Right ventricle myocardium inferior (tissue), 1 donor: ENCODE measurements around the gene NPHP4. TPM values are rescaled to one million over a fixed set of nuclear protein-coding genes. Genes with fewer than 3 reads are reported as not detected.
A peak's percentile ranks its signal among the peaks of the same experiment; 100 is the strongest.

ENCODE experiments used
- ATAC-seq: fragments of 200-7000 bp; cut with Tn5 transposase; one replicate; pipeline ENCODE4 v1.9.1; 2020; ENCODE audit warnings: mild to moderate bottlenecking, moderate library complexity
- DNase-seq: peaks from one replicate; pipeline ENCODE4 v3.0.0; 2021; ENCODE audit errors: missing footprints
- intact Hi-C: fragments of 100-400 bp; cut with DNase I; formaldehyde crosslinking; loops from one replicate; pipeline ENCODE4 v1.11.0; 2022
- total RNA-seq: library from RNA; stranded (reverse); fragmentation: NEBNext Ultra II Directional; extraction: Animal tissue kit (Norgen Biotek cat#: 25700); gene quantifications from one replicate; pipeline ENCODE4 v1.2.1, GENCODE V29; 2021
- donor health status: DM: no; HTN: yes; CAD: no; lungs with severe emphysema.

Gene NPHP4
- total RNA-seq, 1 donor from 2014 or later: 4.8 TPM

DNA sequence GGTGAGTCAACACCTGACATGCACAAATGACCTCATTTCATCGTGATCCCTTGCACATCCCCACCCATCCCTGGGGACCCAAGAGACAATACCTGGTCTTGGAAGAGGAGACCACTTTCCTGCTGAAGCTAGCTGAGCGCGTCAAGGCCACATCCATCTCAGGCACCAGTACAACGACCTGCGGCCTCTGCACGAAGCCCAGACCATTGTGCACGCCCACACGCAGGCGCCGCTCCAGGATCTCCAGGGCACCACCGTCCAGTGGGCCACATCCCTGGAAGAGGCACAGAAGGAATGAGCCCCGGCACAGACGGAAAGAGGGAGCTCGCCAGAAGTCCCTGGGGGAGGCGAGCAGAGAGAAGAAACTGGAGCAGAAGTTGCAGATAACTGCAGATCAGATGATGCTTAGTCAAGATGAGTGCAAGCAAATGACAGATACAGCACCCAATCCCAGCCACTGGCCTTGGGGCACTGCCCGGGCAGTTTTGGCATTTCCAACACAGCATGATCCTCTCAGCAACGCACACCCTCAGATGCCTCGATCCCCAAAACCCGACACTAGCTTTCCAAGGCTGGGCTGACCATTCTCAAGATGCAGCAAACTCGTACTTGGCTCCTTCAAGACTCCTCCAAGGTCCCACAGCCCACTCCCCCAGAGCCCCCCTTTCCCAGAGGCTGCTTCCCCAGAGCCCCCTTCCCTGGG lies 44.1 kb downstream of the NPHP4 start:
- ATAC-seq (no peak), DNase-seq (peak; percentile 70)

DNA sequence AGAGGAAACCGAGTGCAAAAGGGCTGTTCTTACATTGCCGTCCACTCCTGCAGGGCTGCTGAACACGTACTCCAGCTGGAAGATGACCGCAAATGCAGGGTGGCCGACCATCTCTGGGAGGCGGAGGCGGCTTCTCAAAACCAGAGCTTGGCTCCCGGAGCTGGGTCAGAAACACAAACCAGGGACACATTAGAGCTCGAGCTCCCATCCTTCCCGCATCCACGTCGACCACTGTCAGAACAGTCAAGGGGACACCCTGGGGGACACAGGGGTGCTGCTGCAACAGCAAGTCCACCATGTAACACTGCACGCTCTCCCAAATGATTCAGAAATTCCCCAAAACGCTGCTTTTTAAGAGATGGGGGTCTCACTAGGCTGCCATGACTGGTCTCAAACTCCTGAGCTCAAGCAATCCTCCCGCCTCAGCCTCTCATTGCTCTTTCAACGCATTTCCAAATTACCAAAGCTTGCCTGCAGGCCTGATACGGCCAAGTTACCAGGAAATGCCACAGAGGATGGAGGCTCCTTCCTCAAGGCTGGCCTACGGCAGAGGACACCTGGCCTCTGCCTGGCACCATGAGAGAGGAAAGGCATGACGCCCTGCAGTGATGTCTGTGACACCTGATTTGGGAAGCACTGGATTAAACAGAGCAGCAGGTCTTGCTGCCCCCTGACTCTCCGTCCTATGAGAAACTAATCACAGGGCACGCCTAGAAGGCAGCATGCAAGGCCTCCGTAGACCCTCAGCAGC lies 45.0 kb downstream of the NPHP4 start:
- DNase-seq: no peak
- intact Hi-C loops: no loop called here
- ATAC-seq: no peak

More for the DNA sequence above, 44.1 kb downstream of the NPHP4 start:
- intact Hi-C loops: no loop called here

DNA sequence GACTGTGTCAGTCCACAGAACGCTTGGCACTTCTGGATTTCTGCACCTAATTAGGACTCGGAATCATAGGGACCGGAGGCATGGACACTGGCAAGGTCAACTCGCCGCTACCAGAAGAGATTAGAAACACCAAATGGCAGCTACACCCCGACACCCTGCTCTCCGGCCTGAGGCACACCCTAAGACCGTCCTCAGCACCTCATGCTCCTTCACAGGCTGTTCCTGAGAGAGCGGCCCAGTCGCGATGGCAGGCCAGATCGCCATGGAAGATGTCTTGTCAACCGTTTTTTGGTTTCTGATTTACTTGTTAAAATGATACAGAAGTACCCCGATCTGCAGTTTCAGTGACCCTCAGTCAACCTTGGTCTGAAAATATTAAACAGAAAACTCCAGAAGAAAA lies 46.8 kb downstream of the NPHP4 start:
- ATAC-seq (no peak), DNase-seq (no peak)
- intact Hi-C loops: no loop called here

DNA sequence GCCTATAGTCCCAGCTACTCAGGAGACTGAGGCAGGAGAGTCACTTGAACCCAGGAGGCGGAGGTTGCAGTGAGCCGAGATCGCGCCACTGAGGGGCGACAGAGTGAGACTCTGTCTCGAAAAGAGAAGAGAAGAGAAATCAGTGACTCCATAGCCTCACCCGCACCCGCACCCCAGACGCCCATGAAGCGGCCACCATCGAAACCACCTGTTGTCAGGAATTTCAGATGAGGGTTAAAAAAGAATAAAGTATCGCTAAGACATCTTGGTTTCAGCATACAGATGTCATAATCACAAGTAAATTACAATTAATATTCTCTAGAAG lies 47.4 kb downstream of the NPHP4 start:
- intact Hi-C loops: no loop called here
- DNase-seq (no peak), ATAC-seq (no peak)

DNA sequence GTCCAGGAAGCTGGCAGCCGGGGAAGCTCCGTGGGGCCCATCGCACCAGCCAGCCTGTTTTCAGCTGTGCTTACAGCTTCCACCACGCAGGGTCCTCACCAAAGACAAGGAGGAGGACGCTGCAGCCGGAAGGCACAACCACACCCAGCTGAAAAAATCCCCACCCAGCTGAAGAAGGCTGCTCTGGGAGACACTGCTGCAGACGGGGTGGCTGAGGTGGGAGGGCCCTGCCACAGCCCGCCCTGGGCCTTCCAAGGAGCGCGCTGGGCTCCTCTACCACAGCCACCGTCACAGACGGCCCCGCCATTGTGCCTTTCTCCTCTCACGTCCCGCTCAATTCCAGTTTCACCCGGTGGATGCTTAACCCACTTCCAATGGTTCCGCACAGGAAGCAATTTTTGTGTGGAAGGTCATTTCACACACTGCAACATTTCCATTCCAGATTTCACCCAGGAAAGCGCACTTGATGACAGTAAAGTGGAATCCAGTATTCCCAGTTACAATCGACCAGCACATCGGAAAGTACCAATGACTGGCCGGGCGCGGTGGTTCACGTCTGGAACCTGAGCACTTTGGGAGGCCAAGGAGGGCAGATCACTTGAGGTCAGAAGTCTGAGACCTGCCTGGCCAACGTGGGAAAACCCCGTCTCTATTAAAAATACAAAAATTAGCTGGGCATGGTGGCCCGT lies 47.9 kb downstream of the NPHP4 start:
- DNase-seq (no peak), ATAC-seq (no peak)
- intact Hi-C loops: no loop called here

DNA sequence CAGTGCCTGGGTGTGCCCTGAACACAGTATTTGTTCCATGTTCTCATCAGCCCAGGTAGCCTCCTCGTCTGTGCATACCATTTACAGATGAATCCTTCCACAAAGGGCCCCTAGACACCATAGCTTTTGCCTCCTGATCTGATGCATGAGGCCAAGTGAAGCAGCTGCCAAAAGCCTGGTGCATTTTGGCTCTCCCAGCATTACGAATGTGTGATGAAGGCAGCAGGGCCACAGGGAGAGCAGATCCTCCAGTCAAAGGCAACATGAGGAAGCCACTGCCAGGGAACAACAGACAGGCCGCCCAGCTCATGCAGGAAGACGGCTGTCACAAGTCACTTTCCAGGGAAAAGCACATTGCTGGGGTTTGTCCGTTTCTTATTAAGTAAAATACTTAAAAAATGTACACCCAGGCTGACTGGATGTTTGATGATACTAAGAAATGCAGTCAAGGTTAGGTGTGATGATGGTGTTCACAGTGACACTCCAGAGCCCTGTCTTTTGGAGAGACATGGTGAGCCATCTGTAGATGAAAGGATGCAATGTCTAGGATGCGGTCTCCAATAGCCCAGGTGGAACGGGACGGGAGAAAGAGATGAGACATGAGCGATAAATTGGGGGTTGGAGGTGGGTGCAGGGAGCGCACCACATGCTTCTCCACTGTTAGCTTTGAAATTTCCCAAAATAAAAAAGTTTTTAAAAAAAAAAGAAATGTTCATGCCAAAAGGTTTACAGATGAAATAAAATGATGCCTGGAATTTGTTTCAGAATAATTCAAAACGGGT lies 48.7 kb downstream of the NPHP4 start:
- intact Hi-C loops: no loop called here
- ATAC-seq: peak; percentile 23
- no peak for DNase-seq

DNA sequence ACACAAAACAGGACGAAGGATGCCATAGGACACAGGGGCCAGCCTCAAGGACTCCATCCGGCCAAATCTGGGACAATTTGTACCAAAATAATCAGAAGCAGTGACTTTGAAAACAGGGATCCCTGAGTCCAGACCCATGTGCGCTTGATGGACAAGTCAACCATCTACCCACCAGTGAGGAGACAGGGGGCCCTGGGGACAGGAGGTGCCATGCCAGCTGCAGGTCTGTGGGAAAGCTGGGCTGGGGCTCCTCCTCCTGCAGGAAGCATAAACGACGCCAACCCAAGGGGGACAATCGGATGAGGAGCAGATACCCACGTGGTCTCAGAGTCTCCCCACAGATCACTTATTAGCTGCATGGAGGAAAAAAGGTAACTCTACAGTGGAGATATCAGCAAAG lies 50.6 kb downstream of the NPHP4 start:
- no peak for ATAC-seq
- intact Hi-C loops: no loop called here
- DNase-seq: no peak

DNA sequence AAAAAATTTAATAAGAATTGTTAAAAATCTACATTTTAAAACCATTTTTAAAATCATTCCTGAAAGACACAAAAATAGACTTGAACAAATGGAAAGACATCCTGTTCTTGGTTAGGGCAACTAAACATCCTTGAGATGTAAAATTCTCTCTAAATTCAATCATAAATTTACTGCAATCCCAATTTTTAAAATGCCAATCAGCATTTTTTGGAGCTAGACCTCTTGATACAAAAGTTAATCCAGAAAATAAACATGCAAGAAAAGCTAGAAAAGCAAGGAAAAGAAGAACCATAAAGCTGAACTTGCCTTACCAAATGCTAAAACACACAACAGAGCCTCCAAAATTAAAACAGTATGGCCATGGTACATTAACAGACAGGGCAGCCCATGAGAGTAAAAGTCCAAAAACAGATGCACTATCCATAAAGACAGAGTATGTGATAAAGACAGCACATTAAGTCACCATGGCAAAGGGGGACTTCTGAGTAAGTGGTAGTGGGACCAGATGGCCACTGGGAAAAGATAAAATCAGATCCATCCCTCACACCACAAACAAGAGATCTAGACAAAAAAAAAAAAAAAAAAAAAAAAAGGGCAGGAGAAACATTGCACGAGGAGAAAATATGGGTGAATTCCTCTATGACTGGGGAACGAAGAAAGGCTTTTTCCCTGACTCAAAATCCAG lies 51.4 kb downstream of the NPHP4 start:
- DNase-seq: no peak
- ATAC-seq: no peak
- intact Hi-C loops: no loop called here

DNA sequence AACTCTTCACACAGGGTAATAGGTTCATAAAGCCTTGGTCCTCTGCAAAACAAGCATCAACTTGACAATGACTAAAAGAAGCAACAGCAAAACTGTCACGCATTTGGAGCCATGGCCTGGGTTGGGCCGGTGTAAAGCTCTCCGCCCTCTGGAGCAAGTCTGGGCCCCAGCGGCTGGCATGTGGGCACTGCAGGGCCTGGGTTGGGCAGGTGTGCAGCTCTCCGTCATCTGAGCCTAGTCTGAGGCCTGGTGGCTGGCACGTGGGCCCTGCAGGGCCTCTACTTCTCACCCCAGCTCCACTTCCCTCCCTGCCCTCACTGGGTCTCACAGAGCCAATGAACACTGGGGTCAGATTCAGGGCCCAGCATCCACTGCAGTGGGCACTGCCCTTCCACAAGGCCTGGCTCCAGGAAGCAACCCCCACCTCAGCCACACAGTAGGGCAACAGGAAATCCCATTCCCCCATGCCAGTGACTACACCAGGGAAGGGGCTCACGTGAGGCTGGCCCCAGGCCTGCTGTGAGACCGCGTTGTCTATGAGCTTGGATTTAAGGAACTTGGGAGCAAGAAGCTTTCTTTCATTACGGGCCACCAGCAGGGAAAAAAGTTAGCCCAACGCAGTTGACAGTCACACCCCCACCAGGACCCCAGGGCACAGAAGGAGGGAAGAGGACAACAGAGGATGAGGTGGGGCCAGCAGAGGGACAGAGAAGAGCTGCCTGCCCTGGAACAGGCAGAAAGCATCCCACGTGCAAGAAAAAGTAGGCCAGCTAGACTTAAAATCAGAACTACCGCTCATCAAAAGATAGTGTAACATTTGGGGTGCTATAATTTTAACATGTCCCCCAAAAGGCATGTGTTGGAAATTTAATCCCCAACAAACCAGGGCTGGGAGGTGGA lies 52.7 kb downstream of the NPHP4 start:
- ATAC-seq (no peak), DNase-seq (no peak)
- intact Hi-C loops: no loop called here

DNA sequence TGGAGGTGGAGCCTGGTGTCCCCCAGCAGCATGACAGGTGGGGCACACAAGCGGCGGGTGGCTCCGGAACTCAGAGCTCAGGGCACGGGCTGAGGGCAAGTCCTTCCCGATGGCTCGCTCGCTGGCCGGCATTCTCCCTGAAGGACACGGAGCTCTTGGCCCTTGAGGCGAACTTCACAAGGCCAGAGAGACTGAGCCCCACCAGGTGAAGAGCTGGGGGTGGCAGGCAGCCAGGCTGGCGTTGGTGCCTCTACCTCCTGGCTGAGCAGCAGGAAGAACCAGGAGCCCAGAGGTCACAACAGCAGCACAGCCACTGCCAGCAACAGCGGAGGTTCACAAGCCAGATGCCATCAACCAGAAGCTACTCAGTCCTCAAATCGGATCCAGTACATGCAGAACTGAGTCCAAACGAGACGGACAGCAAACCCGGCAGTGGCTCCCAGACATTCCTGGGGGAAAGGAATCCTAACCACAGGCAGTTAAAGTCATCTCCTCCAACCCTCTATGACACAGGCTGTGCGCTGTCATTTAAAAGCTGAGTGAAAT lies 54.1 kb downstream of the NPHP4 start:
- intact Hi-C loops: no loop called here
- ATAC-seq (no peak), DNase-seq (no peak)

DNA sequence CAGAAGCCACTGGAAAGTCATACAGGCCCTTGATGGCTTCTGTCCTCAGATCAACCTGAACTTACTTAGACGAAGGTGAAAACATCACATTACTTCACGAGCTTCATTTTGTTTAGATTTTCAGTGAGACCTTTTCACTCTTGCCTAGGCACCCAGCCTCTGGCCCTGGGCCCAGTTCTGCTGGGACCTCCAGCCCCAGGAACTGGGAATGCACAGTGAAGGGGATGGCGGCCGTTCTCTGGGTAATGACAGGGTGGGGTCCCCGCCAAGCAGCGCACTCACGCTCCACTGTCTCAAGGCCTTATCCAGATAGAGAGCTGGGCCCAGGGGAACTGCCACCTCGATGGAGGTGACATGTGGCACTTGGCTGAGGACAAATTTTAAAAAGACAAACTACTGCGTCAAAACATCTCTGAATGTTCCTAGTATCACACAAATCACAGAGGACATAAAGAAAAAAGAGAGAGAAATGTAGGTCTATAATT lies 54.8 kb downstream of the NPHP4 start:
- ATAC-seq (no peak), DNase-seq (no peak)
- intact Hi-C loops: no loop called here

DNA sequence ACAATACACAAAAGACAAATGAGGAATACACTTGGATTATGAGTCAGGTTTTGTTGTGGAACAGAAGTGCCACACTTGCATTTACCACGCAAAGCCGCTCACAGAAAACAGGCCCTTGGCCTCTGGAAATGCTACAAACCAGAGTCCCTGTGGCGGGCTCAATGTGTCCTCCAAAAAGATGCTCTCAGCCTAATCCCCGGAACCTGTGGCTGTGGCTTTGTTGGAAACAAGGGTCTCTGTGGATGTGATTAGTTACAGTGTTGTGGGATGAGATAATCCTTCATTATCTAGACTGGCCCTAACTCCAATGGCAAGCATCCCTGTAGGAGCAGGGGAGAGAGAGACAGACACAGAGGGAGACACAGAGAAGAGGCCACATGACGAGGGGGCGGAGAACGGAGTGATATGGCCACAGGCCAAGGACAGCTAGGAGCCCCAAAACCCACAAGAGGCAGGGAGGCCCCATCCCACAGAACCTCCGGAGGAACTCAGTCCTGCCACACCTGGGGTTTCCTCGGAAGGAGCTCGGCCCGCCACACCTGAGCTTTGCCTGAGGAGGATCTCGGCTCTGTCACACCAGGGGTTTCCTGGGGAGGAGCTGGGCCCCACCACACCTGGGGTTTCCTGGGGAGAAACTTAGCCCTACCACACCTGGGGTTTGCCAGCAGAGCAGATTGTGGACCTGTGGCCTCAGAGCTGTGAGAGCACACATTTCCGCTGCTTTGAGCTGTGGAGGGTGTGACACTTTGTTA lies 55.4 kb downstream of the NPHP4 start:
- DNase-seq (no peak), ATAC-seq (no peak)
- intact Hi-C loops: no loop called here

DNA sequence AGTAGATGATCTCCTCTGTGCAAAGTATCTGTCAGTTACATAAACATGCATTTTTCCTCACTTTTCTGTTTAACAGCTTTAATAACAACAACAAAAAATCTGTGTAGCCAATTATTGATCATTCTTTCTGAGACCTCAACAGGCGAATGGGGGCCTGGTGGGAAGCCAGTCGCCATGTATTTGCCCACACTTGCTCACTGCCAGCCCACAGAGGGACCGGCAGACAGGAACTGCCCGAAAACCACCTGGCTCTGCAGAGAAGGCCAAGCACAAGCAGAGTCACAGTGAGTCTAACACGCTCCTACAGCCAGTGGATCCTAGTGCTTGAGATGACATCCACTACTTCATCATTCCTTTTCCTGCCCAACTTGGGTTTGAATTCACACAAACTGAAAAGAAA lies 56.1 kb downstream of the NPHP4 start:
- no peak for DNase-seq
- ATAC-seq: no peak
- intact Hi-C loops: no loop called here

DNA sequence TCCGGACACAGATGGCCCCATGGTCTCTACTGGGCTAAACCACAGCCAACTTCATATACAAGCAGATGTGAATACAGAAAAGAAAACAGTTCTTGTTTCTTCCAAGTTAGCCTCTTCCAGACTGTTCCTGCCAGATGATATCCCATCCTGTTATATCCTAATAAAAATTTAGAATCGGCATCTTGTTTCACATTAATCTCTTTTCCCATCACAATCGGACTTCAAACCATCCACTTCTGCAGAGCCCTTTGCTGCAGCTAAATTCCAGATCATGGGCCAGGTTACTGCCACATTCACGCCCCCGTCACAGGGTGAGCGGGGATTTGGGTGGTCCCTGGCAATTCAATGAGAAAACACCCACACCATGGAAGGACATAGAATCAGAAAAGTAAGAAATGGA lies 57.2 kb downstream of the NPHP4 start:
- intact Hi-C loops: no loop called here
- ATAC-seq (no peak), DNase-seq (no peak)

DNA sequence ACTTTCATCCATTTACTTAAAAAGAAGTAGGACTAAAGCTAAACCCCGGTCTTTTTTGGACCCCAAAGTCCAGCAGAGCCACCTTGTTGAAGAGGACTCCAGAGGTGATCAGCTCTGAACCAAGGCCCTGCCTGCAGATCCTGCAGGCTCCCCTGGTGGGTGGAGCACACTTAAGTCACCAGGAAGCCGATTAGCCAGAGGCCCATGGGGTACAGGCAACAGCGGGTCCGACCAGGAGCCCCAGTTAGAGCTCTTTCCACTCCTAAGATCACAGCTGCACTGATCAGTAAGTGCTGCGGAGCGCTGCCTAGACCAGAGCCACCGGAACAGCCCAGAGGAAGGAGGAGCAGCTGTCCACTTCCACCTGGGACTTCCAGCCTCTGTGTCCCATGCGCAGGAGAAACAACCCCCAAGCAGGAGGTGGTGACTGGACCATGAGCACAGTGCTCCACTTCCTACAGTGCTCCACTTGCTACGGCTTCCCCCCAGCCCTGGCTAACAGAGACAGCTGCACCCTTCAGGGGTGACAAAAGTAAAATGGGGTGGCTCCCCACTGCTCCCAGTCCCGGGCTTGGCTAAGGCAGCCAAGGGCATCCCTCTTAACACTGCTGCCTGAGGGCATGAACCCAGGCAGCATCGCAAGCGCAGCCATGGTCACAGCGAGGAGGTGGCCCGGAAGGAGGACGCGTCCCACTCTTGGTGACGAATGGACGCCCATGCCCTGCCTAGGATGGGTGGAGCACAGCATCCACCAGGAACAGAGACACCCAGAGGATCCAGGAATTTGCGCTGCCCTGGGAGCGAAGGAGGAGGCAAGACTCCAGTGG lies 58.0 kb downstream of the NPHP4 start:
- DNase-seq (no peak), ATAC-seq (no peak)
- intact Hi-C loops: no loop called here

DNA sequence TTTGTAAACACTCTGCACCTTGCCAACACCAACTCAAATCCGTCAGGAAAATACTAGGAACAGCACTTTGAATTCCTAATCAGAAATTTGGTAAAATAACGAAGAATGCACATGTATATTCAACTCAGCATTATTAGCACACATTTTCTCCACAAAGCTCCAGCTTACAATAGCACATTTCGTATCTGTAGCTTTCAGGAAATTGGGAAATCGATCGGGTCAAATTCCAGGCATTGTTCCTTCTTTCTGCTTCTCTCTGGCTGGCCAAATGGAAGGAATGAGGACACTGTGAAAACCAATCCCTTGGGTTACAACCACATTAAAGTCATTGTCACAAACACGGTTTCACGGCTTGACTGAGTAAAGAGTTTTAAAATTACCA lies 58.6 kb downstream of the NPHP4 start:
- no peak for ATAC-seq
- DNase-seq: no peak
- intact Hi-C loops: no loop called here
